PC-9 (cell line): ENCODE data around the gene SMC4. TPM values are rescaled to one million over a fixed set of nuclear protein-coding genes. Genes with fewer than 3 reads are reported as not detected.

ENCODE experiments used
- BruUV-seq: library from RNA; stranded (reverse); fragments of 400-500 nt; replicated peaks from 2 replicates; lab custom pipeline; 2021; lab: Mats Ljungman, UMichigan
- CTCF ChIA-PET: fragments of 300-600 bp; sonication (Branson Sonifier 250); formaldehyde crosslinking; loops from one replicate; lab custom pipeline; 2022; ENCODE audit warnings: antibody characterized with exemption; lab: Charles Lee
- POLR2A ChIA-PET: fragments of 300-600 bp; sonication (Branson Sonifier 250); formaldehyde crosslinking; loops from one replicate; lab custom pipeline; 2022; ENCODE audit warnings: antibody characterized with exemption; ENCODE audit not compliant: unreplicated experiment; lab: Charles Lee
- DNase-seq, 2 experiments: peaks; one replicate each; pipeline versions ENCODE4 v3.0.0 to v3.0.0-alpha.2; 2015 to 2022; ENCODE audit warnings: mixed read lengths in 1 of 2
- H2AFZ ChIP-seq: fragments of 200-600 bp; sonication (generic); 2 replicates; pipeline ENCODE4 v1.8.1; 2017; ENCODE audit warnings: antibody characterized with exemption
- H3F3A ChIP-seq: fragments of 200-600 bp; sonication (generic); 2 replicates; pipeline ENCODE4 v1.8.1; 2017; ENCODE audit warnings: antibody characterized with exemption, mild to moderate bottlenecking, low read depth; ENCODE audit not compliant: insufficient read depth
- H3K27ac ChIP-seq: fragments of 200-600 bp; sonication (generic); 2 replicates; pipeline ENCODE4 v1.6.1; 2016; ENCODE audit warnings: mixed run types
- H3K27me3 ChIP-seq: fragments of 200-600 bp; sonication (generic); 2 replicates; pipeline ENCODE4 v1.6.1; 2016; ENCODE audit warnings: low read depth, mixed run types; ENCODE audit not compliant: insufficient read depth
- H3K36me3 ChIP-seq: fragments of 200-600 bp; sonication (generic); 2 replicates; pipeline ENCODE4 v1.6.1; 2016; ENCODE audit warnings: low read depth, mixed run types
- H3K4me1 ChIP-seq: fragments of 200-600 bp; sonication (generic); replicated peaks from 2 replicates; pipeline ENCODE4 v1.6.1; 2016; ENCODE audit warnings: mixed run types; ENCODE audit not compliant: insufficient read depth
- H3K4me2 ChIP-seq: fragments of 200-600 bp; sonication (generic); 2 replicates; pipeline ENCODE4 v1.6.1; 2017; ENCODE audit warnings: mixed run types
- H3K4me3 ChIP-seq: fragments of 200-600 bp; sonication (generic); 2 replicates; pipeline ENCODE4 v1.6.1; 2016; ENCODE audit warnings: mixed run types
- H3K79me2 ChIP-seq: fragments of 200-600 bp; sonication (generic); 2 replicates; pipeline ENCODE4 v1.6.1; 2017; ENCODE audit warnings: low read depth, mixed run types
- H3K9me2 ChIP-seq: fragments of 200-600 bp; sonication (generic); 2 replicates; pipeline ENCODE4 v1.8.1; 2017; ENCODE audit warnings: mild to moderate bottlenecking; ENCODE audit not compliant: insufficient read depth
- H3K9me3 ChIP-seq: fragments of 200-600 bp; sonication (generic); 2 replicates; pipeline ENCODE4 v1.8.1; 2016; ENCODE audit warnings: low read depth; ENCODE audit not compliant: insufficient read depth
- H4K20me1 ChIP-seq: fragments of 200-600 bp; sonication (generic); 2 replicates; pipeline ENCODE4 v1.8.1; 2017; ENCODE audit not compliant: insufficient read depth
- CTCF ChIP-seq: fragments of 200-600 bp; sonication (generic); conservative IDR thresholded peaks from 2 replicates; pipeline ENCODE4 v1.6.1; 2017; ENCODE audit warnings: mixed run types, antibody characterized with exemption, mild to moderate bottlenecking, moderate library complexity
- EZH2 ChIP-seq: fragments of 200-600 bp; sonication (generic); IDR thresholded peaks from 2 replicates; pipeline ENCODE4 v1.8.0; 2017; ENCODE audit warnings: antibody characterized with exemption, low read depth
- intact Hi-C: fragments of 100-400 bp; cut with micrococcal nuclease; formaldehyde crosslinking; loops from one replicate; pipeline ENCODE4 v1.10.0; 2022; ENCODE audit not compliant: unreplicated experiment
- total RNA-seq: library from RNA; stranded (reverse); gene quantifications from 2 replicates; pipeline ENCODE4 v1.2.3, GENCODE V29; 2021

SMC4 gene
- total RNA-seq, 1 experiment from 2014 or later, result 181 TPM

GRCh38 chr3:160370987-160371857 lies 28.2 kb upstream of the SMC4 start:
- H3K9me2 ChIP-seq, result no peaks in the 10 kb centered on the region
- no peaks in the 10 kb centered on the region for H4K20me1 ChIP-seq
- no peaks in the 10 kb centered on the region for H3K27me3 ChIP-seq
- no TSS peak for BruUV-seq
- H2AFZ ChIP-seq, result no peak overlapping the region
- H3K36me3 ChIP-seq, result peaks cover 9% of the 10 kb centered on the region
- H3K27ac ChIP-seq, result no peak overlapping the region
- H3K4me2 ChIP-seq, result no peak overlapping the region
- CTCF ChIA-PET, result no interaction called here
- H3F3A ChIP-seq, result no peaks in the 10 kb centered on the region
- H3K4me1 ChIP-seq, result no peaks in the 10 kb centered on the region
- DNase-seq, result no peak
- TF ChIP-seq EZH2 (no peak), CTCF (no peak)
- peaks cover 4% of the 10 kb centered on the region; the same call in 1 of the 2 replicates for H3K9me3 ChIP-seq
- intact Hi-C loops, result no loop called here
- H3K79me2 ChIP-seq, result no peaks in the 10 kb centered on the region
- POLR2A ChIA-PET, result no interaction called here
- no peak overlapping the region for H3K4me3 ChIP-seq

GRCh38 chr3:160372780-160373179 lies 26.7 kb upstream of the SMC4 start:
- Histone ChIP-seq H4K20me1 (no peaks in the 10 kb centered on the region), H3K4me3 (no peak overlapping the region), H3K9me3 (peaks cover 4% of the 10 kb centered on the region; the same call in 1 of the 2 replicates), H2AFZ (no peak overlapping the region), H3K27ac (no peak overlapping the region), H3K9me2 (no peaks in the 10 kb centered on the region), H3K4me1 (no peaks in the 10 kb centered on the region), H3K4me2 (no peak overlapping the region), H3F3A (no peaks in the 10 kb centered on the region), H3K27me3 (no peaks in the 10 kb centered on the region), H3K79me2 (no peaks in the 10 kb centered on the region), H3K36me3 (peaks cover 9% of the 10 kb centered on the region)
- ChIA-PET POLR2A (interaction anchor here (0.7 kb wide), 1 partner anchor 27 kb away, joined by 3 read pairs; no protein-coding TSS in a partner anchor), CTCF (no interaction called here)
- TF ChIP-seq CTCF (no peak), EZH2 (no peak)
- no TSS peak for BruUV-seq
- no peak for DNase-seq
- intact Hi-C loops, result no loop called here

- no peak overlapping the region for H3K27ac ChIP-seq
- CTCF ChIA-PET, result no interaction called here
- intact Hi-C loops, result no loop called here
Observed at GRCh38 chr3:160373655-160374054, 25.8 kb upstream of the SMC4 start.

More at GRCh38 chr3:160373655-160374054, 25.8 kb upstream of the SMC4 start:
- peaks cover 9% of the 10 kb centered on the region for H3K36me3 ChIP-seq
- H2AFZ ChIP-seq, result no peak overlapping the region
- TF ChIP-seq EZH2 (no peak), CTCF (no peak)
- H3K9me2 ChIP-seq, result no peaks in the 10 kb centered on the region
- no peaks in the 10 kb centered on the region for H4K20me1 ChIP-seq
- no peaks in the 10 kb centered on the region for H3F3A ChIP-seq
- H3K4me1 ChIP-seq, result no peaks in the 10 kb centered on the region
- no TSS peak for BruUV-seq
- H3K27me3 ChIP-seq, result no peaks in the 10 kb centered on the region
- H3K4me3 ChIP-seq, result no peak overlapping the region
- POLR2A ChIA-PET, result no interaction called here
- H3K79me2 ChIP-seq, result no peaks in the 10 kb centered on the region
- peaks cover 4% of the 10 kb centered on the region; the same call in 1 of the 2 replicates for H3K9me3 ChIP-seq
- no peak overlapping the region for H3K4me2 ChIP-seq
- no peak for DNase-seq
